ENCODE data around the gene ZNF322.

Gene ZNF322

GRCh38 chr6:26598267-26598666, 61.3 kb downstream of the ZNF322 start:
- no peak overlapping the region for H3K27ac ChIP-seq (ENCODE audit: low read length)
- H3K9me3 ChIP-seq (replicated peaks; ENCODE audit: insufficient read depth, low read length), result no peaks in the 10 kb centered on the region
- DNase-seq, result no peak
- H3K9me2 ChIP-seq (replicated peaks; ENCODE audit: insufficient read depth, low read length), result no peaks in the 10 kb centered on the region
- no peak for TF ChIP-seq CTCF (IDR thresholded peaks at IDR 0.05; ENCODE audit: low read length)
- TF ChIP-seq EZH2 (optimal IDR thresholded peaks at IDR 0.05; ENCODE audit: low read depth, low read length), result no peak
- TF ChIP-seq EZH2phosphoT487 (IDR thresholded peaks at IDR 0.05; ENCODE audit: low read length), result no peak
- H3K4me3 ChIP-seq (ENCODE audit: low read length), result no peak overlapping the region
- peaks cover 15% of the 10 kb centered on the region for H3F3A ChIP-seq (ENCODE audit: insufficient read depth, low read length)
- H2AFZ ChIP-seq (ENCODE audit: low read length), result no peak overlapping the region
- peaks cover 8% of the 10 kb centered on the region; the same call in 1 of the 2 replicates for H3K4me1 ChIP-seq (ENCODE audit: low read length)
- no peak overlapping the region for H3K9ac ChIP-seq (ENCODE audit: low read length)
- no peaks in the 10 kb centered on the region for H4K20me1 ChIP-seq (ENCODE audit: insufficient read depth, low read length)
- H3K27me3 ChIP-seq (replicated peaks; ENCODE audit: insufficient read depth, low read length), result no peaks in the 10 kb centered on the region
- peak overlapping the region; percentile 90; the same call in 1 of the 2 replicates for H3K4me2 ChIP-seq (ENCODE audit: low read depth, low read length)
- H3K79me2 ChIP-seq (ENCODE audit: low read length), result peaks cover 22% of the 10 kb centered on the region
- peaks cover 3% of the 10 kb centered on the region; the same call in 1 of the 2 replicates for H3K36me3 ChIP-seq (replicated peaks; ENCODE audit: insufficient read depth, low read length)

GRCh38 chr6:26597821-26598220, 61.7 kb downstream of the ZNF322 start:
- no peaks in the 10 kb centered on the region for H3K9me3 ChIP-seq (replicated peaks; ENCODE audit: insufficient read depth, low read length)
- H3K4me2 ChIP-seq (ENCODE audit: low read depth, low read length), result peak overlapping the region; percentile 90
- peak overlapping the region; percentile 100 for H3K4me3 ChIP-seq (ENCODE audit: low read length)
- no peak overlapping the region for H2AFZ ChIP-seq (ENCODE audit: low read length)
- peaks cover 22% of the 10 kb centered on the region for H3K79me2 ChIP-seq (ENCODE audit: low read length)
- peak overlapping the region; percentile 94 for H3K9ac ChIP-seq (ENCODE audit: low read length)
- H3F3A ChIP-seq (ENCODE audit: insufficient read depth, low read length), result peaks cover 15% of the 10 kb centered on the region
- H3K9me2 ChIP-seq (replicated peaks; ENCODE audit: insufficient read depth, low read length), result no peaks in the 10 kb centered on the region
- no peak for DNase-seq
- H3K36me3 ChIP-seq (replicated peaks; ENCODE audit: insufficient read depth, low read length), result peaks cover 3% of the 10 kb centered on the region; the same call in 1 of the 2 replicates
- no peaks in the 10 kb centered on the region for H3K27me3 ChIP-seq (replicated peaks; ENCODE audit: insufficient read depth, low read length)
- no peak overlapping the region for H3K27ac ChIP-seq (ENCODE audit: low read length)
- H3K4me1 ChIP-seq (ENCODE audit: low read length), result peaks cover 8% of the 10 kb centered on the region; the same call in 1 of the 2 replicates
- TF ChIP-seq EZH2phosphoT487 (IDR thresholded peaks at IDR 0.05; ENCODE audit: low read length), result no peak
- no peak for TF ChIP-seq CTCF (IDR thresholded peaks at IDR 0.05; ENCODE audit: low read length)
- TF ChIP-seq EZH2 (optimal IDR thresholded peaks at IDR 0.05; ENCODE audit: low read depth, low read length), result no peak
- H4K20me1 ChIP-seq (ENCODE audit: insufficient read depth, low read length), result no peaks in the 10 kb centered on the region

- peaks cover 8% of the 10 kb centered on the region; the same call in 1 of the 2 replicates for H3K4me1 ChIP-seq (ENCODE audit: low read length)
- DNase-seq, result no peak
- H3K4me2 ChIP-seq (ENCODE audit: low read depth, low read length), result peak overlapping the region; percentile 90
- peak overlapping the region; percentile 76; the same call in 1 of the 2 replicates for H3K27ac ChIP-seq (ENCODE audit: low read length)
- no peaks in the 10 kb centered on the region for H3K9me3 ChIP-seq (replicated peaks; ENCODE audit: insufficient read depth, low read length)
- no peaks in the 10 kb centered on the region for H3K27me3 ChIP-seq (replicated peaks; ENCODE audit: insufficient read depth, low read length)
- H3K9me2 ChIP-seq (replicated peaks; ENCODE audit: insufficient read depth, low read length), result no peaks in the 10 kb centered on the region
- H3F3A ChIP-seq (ENCODE audit: insufficient read depth, low read length), result peaks cover 15% of the 10 kb centered on the region
- no peaks in the 10 kb centered on the region for H4K20me1 ChIP-seq (ENCODE audit: insufficient read depth, low read length)
- peak overlapping the region; percentile 94 for H3K9ac ChIP-seq (ENCODE audit: low read length)
- H2AFZ ChIP-seq (ENCODE audit: low read length), result peak overlapping the region; percentile 78; the same call in 1 of the 2 replicates
- peaks cover 3% of the 10 kb centered on the region; the same call in 1 of the 2 replicates for H3K36me3 ChIP-seq (replicated peaks; ENCODE audit: insufficient read depth, low read length)
- TF ChIP-seq CTCF (IDR thresholded peaks at IDR 0.05; ENCODE audit: low read length), result no peak
- H3K79me2 ChIP-seq (ENCODE audit: low read length), result peaks cover 22% of the 10 kb centered on the region
- H3K4me3 ChIP-seq (ENCODE audit: low read length), result peak overlapping the region; percentile 100
Observed at GRCh38 chr6:26597389-26597766, 62.2 kb downstream of the ZNF322 start.

All from MM.1S (cell line).